ENCODE data around the gene KRTAP5-5. TPM values are rescaled to one million over a fixed set of nuclear protein-coding genes. Genes with fewer than 3 reads are reported as not detected.

KRTAP5-5 gene
- polyA plus RNA-seq, 1 donor from 2014 or later = not detected

GRCh38 chr11:1670905-1671371 is 41.4 kb downstream of the KRTAP5-5 start:
- no peaks in the 10 kb centered on the region for H3F3A ChIP-seq (ENCODE audit: insufficient read depth, low read length, poor library complexity, severe bottlenecking)
- no peaks in the 10 kb centered on the region for H3K79me2 ChIP-seq (replicated peaks; ENCODE audit: insufficient read depth, low read length)
- no peak overlapping the region for H3K4me3 ChIP-seq (ENCODE audit: low read length)
- TF ChIP-seq MXI1 (conservative IDR thresholded peaks at IDR 0.05; ENCODE audit: poor library complexity, severe bottlenecking) (no peak), EZH2 (IDR thresholded peaks at IDR 0.05; ENCODE audit: borderline replicate concordance, insufficient read depth, low read length, poor library complexity, severe bottlenecking) (no peak), CTCF (IDR thresholded peaks at IDR 0.05; ENCODE audit: poor library complexity, severe bottlenecking) (no peak), REST (IDR thresholded peaks at IDR 0.05; ENCODE audit: borderline replicate concordance) (no peak), TAF1 (IDR thresholded peaks at IDR 0.05; ENCODE audit: low read depth) (no peak)
- no peak overlapping the region for H3K4me2 ChIP-seq (ENCODE audit: low read length)
- H4K20me1 ChIP-seq (ENCODE audit: insufficient read depth) = no peaks in the 10 kb centered on the region
- no peaks in the 10 kb centered on the region for H3K9me2 ChIP-seq (ENCODE audit: insufficient read depth, low read length)
- no peak overlapping the region for H3K9ac ChIP-seq (ENCODE audit: low read length)
- no peaks in the 10 kb centered on the region for H3K36me3 ChIP-seq (ENCODE audit: insufficient read depth, low read length)
- H2AFZ ChIP-seq (ENCODE audit: low read depth, low read length) = no peak overlapping the region
- H3K9me3 ChIP-seq (ENCODE audit: low read length) = no peaks in the 10 kb centered on the region
- no peaks in the 10 kb centered on the region for H3K27me3 ChIP-seq (ENCODE audit: insufficient read depth, low read depth, low read length)
- no peak overlapping the region for H3K27ac ChIP-seq (ENCODE audit: low read length)

GRCh38 chr11:1671658-1672057 is 42.1 kb downstream of the KRTAP5-5 start:
- H3K79me2 ChIP-seq (replicated peaks; ENCODE audit: insufficient read depth, low read length) = no peaks in the 10 kb centered on the region
- no peak overlapping the region for H3K27ac ChIP-seq (ENCODE audit: low read length)
- no peak overlapping the region for H3K4me3 ChIP-seq (ENCODE audit: low read length)
- TF ChIP-seq RAD21 (conservative IDR thresholded peaks at IDR 0.05) (no peak), SMC3 (conservative IDR thresholded peaks at IDR 0.05; ENCODE audit: poor library complexity) (no peak), POLR2AphosphoS5 (IDR thresholded peaks at IDR 0.05) (no peak), EP300 (conservative IDR thresholded peaks at IDR 0.05; ENCODE audit: poor library complexity, severe bottlenecking) (no peak), EZH2 (IDR thresholded peaks at IDR 0.05; ENCODE audit: borderline replicate concordance, insufficient read depth, low read length, poor library complexity, severe bottlenecking) (no peak), TAF1 (IDR thresholded peaks at IDR 0.05; ENCODE audit: low read depth) (no peak), REST (IDR thresholded peaks at IDR 0.05; ENCODE audit: borderline replicate concordance) (no peak), CTCF (IDR thresholded peaks at IDR 0.05; ENCODE audit: poor library complexity, severe bottlenecking) (no peak), MXI1 (conservative IDR thresholded peaks at IDR 0.05; ENCODE audit: poor library complexity, severe bottlenecking) (no peak)
- no peaks in the 10 kb centered on the region for H3K9me2 ChIP-seq (ENCODE audit: insufficient read depth, low read length)
- no peak overlapping the region for H3K4me2 ChIP-seq (ENCODE audit: low read length)
- no peak overlapping the region for H2AFZ ChIP-seq (ENCODE audit: low read depth, low read length)
- H3F3A ChIP-seq (ENCODE audit: insufficient read depth, low read length, poor library complexity, severe bottlenecking) = no peaks in the 10 kb centered on the region
- H3K27me3 ChIP-seq (ENCODE audit: insufficient read depth, low read depth, low read length) = no peaks in the 10 kb centered on the region
- H4K20me1 ChIP-seq (ENCODE audit: insufficient read depth) = no peaks in the 10 kb centered on the region
- H3K36me3 ChIP-seq (ENCODE audit: insufficient read depth, low read length) = no peaks in the 10 kb centered on the region
- no peak overlapping the region for H3K9ac ChIP-seq (ENCODE audit: low read length)
- no peaks in the 10 kb centered on the region for H3K9me3 ChIP-seq (ENCODE audit: low read length)
